COR-L47 (cell line): ENCODE results near the gene CDK14.

Experiments used
- DNase-seq: peaks from one replicate; lab custom pipeline; 2025; lab: John Stamatoyannopoulos, UW

Gene CDK14

GRCh38 chr7:91098566-91098965, 502.4 kb downstream of the CDK14 start:
- no peak for DNase-seq

- no peak for DNase-seq
Measured at GRCh38 chr7:91103363-91103762, 507.2 kb downstream of the CDK14 start.

- DNase-seq = no peak
Measured at GRCh38 chr7:91107460-91107859, 511.3 kb downstream of the CDK14 start.

- DNase-seq = no peak
Measured at GRCh38 chr7:91109200-91109599, 513.1 kb downstream of the CDK14 start.

GRCh38 chr7:91112902-91113341, 516.8 kb downstream of the CDK14 start:
- DNase-seq = no peak

- no peak for DNase-seq
Measured at GRCh38 chr7:91114232-91114631, 518.1 kb downstream of the CDK14 start.

- no peak for DNase-seq
Measured at GRCh38 chr7:91126762-91127161, 530.6 kb downstream of the CDK14 start.

GRCh38 chr7:91127325-91127724, 531.2 kb downstream of the CDK14 start:
- no peak for DNase-seq

- no peak for DNase-seq
Measured at GRCh38 chr7:91127959-91128358, 531.8 kb downstream of the CDK14 start.

- DNase-seq = no peak
Measured at GRCh38 chr7:91128683-91129348, 532.7 kb downstream of the CDK14 start.

- no peak for DNase-seq
Measured at GRCh38 chr7:91135300-91135699, 539.2 kb downstream of the CDK14 start.

GRCh38 chr7:91135703-91136430, 539.7 kb downstream of the CDK14 start:
- DNase-seq = no peak

GRCh38 chr7:91137153-91137787, 541.1 kb downstream of the CDK14 start:
- no peak for DNase-seq

GRCh38 chr7:91137788-91138368, 541.8 kb downstream of the CDK14 start:
- no peak for DNase-seq

- DNase-seq = no peak
Measured at GRCh38 chr7:91140286-91140685, 544.2 kb downstream of the CDK14 start.

GRCh38 chr7:91140982-91141381, 544.9 kb downstream of the CDK14 start:
- no peak for DNase-seq

GRCh38 chr7:91142743-91143142, 546.6 kb downstream of the CDK14 start:
- no peak for DNase-seq

- DNase-seq = no peak
Measured at GRCh38 chr7:91149341-91150246, 553.5 kb downstream of the CDK14 start.

GRCh38 chr7:91151916-91152315, 555.8 kb downstream of the CDK14 start:
- DNase-seq = no peak

GRCh38 chr7:91156316-91157185, 560.4 kb downstream of the CDK14 start:
- DNase-seq = no peak
